ENCODE results near the gene INAFM1. TPM values are rescaled to one million over a fixed set of nuclear protein-coding genes. Genes with fewer than 3 reads are reported as not detected.
A peak's percentile ranks its signal among the peaks of the same experiment; 100 is the strongest.

Gene INAFM1
- total and polyA plus RNA-seq, 9 of the 15 experiments (the other 6 are each of a cell fraction or from before 2014, with no cell fraction given), result 0.71 to 30.9 (median 3.1) TPM

DNA sequence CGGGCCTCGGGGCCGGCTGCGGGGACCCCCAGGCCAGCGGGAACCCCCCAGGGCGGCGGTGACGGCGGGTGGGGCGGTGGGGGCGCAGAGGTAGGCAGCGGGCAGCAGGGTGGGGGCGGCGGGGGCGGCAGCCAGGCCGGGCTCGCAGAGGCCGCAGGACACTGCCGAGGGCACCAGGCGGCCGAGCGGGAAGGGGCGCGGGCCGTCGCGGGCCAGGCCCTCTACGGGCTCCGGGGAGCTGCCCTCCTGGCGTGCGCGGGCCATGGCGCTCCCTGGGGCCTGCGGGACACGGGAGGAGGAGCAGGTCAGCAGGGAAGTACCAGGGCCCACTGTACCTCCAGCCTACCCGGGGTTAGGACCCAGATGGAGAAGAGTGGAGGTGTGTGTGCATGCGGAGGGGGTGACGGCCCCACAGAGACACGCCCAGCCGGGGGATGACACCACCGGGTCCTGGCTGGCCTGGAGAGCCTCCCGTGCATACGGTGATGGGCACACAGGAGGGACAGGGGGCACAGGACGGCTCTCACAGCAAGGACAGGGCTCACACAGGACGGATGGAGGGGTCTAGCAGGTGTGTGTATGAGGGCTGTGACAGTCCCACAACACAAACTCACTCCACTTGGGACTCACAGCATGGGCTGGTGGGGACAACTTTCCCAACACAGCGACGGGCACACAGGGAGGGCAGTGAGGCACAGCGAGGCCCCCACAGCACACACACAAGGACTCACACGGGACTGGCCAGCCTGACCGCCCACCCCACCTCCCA is 46.3 kb upstream of the INAFM1 start (continued):
- TF ChIP-seq, protein P1, sequence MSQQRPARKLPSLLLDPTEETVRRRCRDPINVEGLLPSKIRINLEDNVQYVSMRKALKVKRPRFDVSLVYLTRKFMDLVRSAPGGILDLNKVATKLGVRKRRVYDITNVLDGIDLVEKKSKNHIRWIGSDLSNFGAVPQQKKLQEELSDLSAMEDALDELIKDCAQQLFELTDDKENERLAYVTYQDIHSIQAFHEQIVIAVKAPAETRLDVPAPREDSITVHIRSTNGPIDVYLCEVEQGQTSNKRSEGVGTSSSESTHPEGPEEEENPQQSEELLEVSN (IDR thresholded peaks at IDR 0.05; ENCODE audit: borderline replicate concordance in 1 of 2, extremely low read depth in 1 of 2, insufficient read depth in 1 of 2, insufficient read length in 1 of 2, low read depth in 1 of 2, low read length in 1 of 2, poor library complexity in 1 of 2, severe bottlenecking in 1 of 2), result peak in 1 of 2 experiments; percentile 45
- TF ChIP-seq TBP (optimal IDR thresholded peaks at IDR 0.05; ENCODE audit: low read depth, low read length) (peak; percentile 44), TRIM24 (IDR thresholded peaks at IDR 0.05) (no peak), NR4A1 (CRISPR knock-in tag; IDR thresholded peaks at IDR 0.05) (no peak), NR4A1 (tag; IDR thresholded peaks at IDR 0.05) (no peak), KAT8 (IDR thresholded peaks at IDR 0.05; ENCODE audit: low read depth) (no peak), POLR2A (conservative IDR thresholded peaks at IDR 0.05) (peak; percentile 59; the same call in 1 of the 2 replicates), MED1 (CRISPR knock-in tag; IDR thresholded peaks at IDR 0.05; ENCODE audit: borderline replicate concordance) (no peak), NCOA4 (IDR thresholded peaks at IDR 0.05; ENCODE audit: partially characterized antibody) (no peak), RBBP5 (IDR thresholded peaks at IDR 0.05; ENCODE audit: borderline replicate concordance, insufficient read depth, low read length, poor library complexity, severe bottlenecking) (peak; percentile 64), SP1 (CRISPR knock-in tag; IDR thresholded peaks at IDR 0.05) (peak; percentile 42; the same call in 1 of the 2 replicates), BCL6 (CRISPR knock-in tag; IDR thresholded peaks at IDR 0.05) (no peak), TEAD1 (CRISPR knock-in tag; IDR thresholded peaks at IDR 0.05) (no peak), ZNF146 (CRISPR knock-in tag; IDR thresholded peaks at IDR 0.05; ENCODE audit: unreplicated experiment) (no peak), TSC22D4 (tag; IDR thresholded peaks at IDR 0.05) (no peak), ZNF644 (tag; IDR thresholded peaks at IDR 0.05; ENCODE audit: low read depth) (no peak), STAG1 (CRISPR knock-in tag; IDR thresholded peaks at IDR 0.05; ENCODE audit: borderline replicate concordance) (no peak), EP300 (IDR thresholded peaks at IDR 0.05; ENCODE audit: low read length) (0 out of 2 replicates have a peak, but pooled peaks have one; percentile 7), PHF21A (IDR thresholded peaks at IDR 0.05; ENCODE audit: borderline replicate concordance, low read depth) (no peak), RBM22 (IDR thresholded peaks at IDR 0.05; ENCODE audit: low read depth, low read length, poor library complexity, severe bottlenecking) (peak; percentile 83), ZBTB8A (IDR thresholded peaks at IDR 0.05; ENCODE audit: partially characterized antibody) (no peak), ERF (CRISPR knock-in tag; IDR thresholded peaks at IDR 0.05) (0 out of 2 replicates have a peak, but pooled peaks have one; percentile 67)
- TF ChIP-seq, protein P2, sequence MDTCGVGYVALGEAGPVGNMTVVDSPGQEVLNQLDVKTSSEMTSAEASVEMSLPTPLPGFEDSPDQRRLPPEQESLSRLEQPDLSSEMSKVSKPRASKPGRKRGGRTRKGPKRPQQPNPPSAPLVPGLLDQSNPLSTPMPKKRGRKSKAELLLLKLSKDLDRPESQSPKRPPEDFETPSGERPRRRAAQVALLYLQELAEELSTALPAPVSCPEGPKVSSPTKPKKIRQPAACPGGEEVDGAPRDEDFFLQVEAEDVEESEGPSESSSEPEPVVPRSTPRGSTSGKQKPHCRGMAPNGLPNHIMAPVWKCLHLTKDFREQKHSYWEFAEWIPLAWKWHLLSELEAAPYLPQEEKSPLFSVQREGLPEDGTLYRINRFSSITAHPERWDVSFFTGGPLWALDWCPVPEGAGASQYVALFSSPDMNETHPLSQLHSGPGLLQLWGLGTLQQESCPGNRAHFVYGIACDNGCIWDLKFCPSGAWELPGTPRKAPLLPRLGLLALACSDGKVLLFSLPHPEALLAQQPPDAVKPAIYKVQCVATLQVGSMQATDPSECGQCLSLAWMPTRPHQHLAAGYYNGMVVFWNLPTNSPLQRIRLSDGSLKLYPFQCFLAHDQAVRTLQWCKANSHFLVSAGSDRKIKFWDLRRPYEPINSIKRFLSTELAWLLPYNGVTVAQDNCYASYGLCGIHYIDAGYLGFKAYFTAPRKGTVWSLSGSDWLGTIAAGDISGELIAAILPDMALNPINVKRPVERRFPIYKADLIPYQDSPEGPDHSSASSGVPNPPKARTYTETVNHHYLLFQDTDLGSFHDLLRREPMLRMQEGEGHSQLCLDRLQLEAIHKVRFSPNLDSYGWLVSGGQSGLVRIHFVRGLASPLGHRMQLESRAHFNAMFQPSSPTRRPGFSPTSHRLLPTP (IDR thresholded peaks at IDR 0.05; ENCODE audit: borderline replicate concordance, extremely low read depth, insufficient read length), result no peak
- TF ChIP-seq, protein P3, sequence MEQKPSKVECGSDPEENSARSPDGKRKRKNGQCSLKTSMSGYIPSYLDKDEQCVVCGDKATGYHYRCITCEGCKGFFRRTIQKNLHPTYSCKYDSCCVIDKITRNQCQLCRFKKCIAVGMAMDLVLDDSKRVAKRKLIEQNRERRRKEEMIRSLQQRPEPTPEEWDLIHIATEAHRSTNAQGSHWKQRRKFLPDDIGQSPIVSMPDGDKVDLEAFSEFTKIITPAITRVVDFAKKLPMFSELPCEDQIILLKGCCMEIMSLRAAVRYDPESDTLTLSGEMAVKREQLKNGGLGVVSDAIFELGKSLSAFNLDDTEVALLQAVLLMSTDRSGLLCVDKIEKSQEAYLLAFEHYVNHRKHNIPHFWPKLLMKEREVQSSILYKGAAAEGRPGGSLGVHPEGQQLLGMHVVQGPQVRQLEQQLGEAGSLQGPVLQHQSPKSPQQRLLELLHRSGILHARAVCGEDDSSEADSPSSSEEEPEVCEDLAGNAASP (IDR thresholded peaks at IDR 0.05), result no peak

All from K562 (cell line).